Neural crest cell (in vitro differentiated cells): ENCODE measurements around the gene RBBP5. TPM values are rescaled to one million over a fixed set of nuclear protein-coding genes. Genes with fewer than 3 reads are reported as not detected.

Experiments
- DNase-seq: peaks from one replicate; pipeline ENCODE4 v3.0.0; 2021; ENCODE audit warnings: low read depth, mixed read lengths, low spot score
- H3K27ac Mint-ChIP-seq: one replicate; pipeline ENCODE4 v1.8.0; 2021; ENCODE audit warnings: mild to moderate bottlenecking, mixed read lengths; ENCODE audit not compliant: unreplicated experiment
- H3K27me3 Mint-ChIP-seq: 2 replicates; pipeline ENCODE4 v1.8.0; 2021; ENCODE audit warnings: low read depth, mild to moderate bottlenecking, mixed read lengths
- H3K36me3 Mint-ChIP-seq: 2 replicates; pipeline ENCODE4 v1.8.0; 2021; ENCODE audit warnings: low read depth, mild to moderate bottlenecking, mixed read lengths
- H3K4me1 Mint-ChIP-seq: 2 replicates; pipeline ENCODE4 v1.8.0; 2021; ENCODE audit warnings: mixed read lengths
- H3K4me3 Mint-ChIP-seq: one replicate; pipeline ENCODE4 v1.8.0; 2021; ENCODE audit warnings: mild to moderate bottlenecking, mixed read lengths
- H3K9me3 Mint-ChIP-seq: 2 replicates; pipeline ENCODE4 v1.8.0; 2021; ENCODE audit warnings: mixed read lengths
- total RNA-seq: library from RNA; stranded (reverse); gene quantifications from 2 replicates; pipeline ENCODE4 v1.2.1, GENCODE V29; 2021
- TF ChIP-seq, protein P1 (sequence below): fragments of 200-600 bp; sonication (generic); conservative IDR thresholded peaks from 2 replicates; pipeline ENCODE4 v1.5.0; 2021; ENCODE audit warnings: antibody characterized with exemption, mild to moderate bottlenecking

The RBBP5 gene
- total RNA-seq, 1 donor from 2014 or later, result 22.8 TPM

DNA sequence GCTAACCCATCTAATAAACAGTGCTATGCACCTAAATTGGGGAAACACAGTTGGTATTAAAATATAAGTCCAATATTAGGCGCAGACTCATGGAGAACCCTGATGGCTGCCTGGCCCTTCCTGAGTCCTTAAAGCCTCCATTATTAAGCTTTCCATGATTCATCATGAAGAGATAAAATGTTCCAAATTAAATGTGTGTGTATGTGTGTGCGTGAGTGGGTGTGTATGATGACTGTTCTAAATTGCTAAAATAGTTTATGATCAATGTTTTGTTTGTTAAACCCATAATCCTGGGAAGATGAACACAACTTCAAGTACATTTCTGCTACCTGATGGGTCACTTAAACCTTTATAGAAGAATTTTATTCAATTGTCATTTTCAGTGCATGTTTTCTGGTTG lies 6.3 kb upstream of the RBBP5 start:
- Mint-ChIP-seq H3K27ac (no peak overlapping the region), H3K4me1 (no peaks in the 10 kb centered on the region)

DNA sequence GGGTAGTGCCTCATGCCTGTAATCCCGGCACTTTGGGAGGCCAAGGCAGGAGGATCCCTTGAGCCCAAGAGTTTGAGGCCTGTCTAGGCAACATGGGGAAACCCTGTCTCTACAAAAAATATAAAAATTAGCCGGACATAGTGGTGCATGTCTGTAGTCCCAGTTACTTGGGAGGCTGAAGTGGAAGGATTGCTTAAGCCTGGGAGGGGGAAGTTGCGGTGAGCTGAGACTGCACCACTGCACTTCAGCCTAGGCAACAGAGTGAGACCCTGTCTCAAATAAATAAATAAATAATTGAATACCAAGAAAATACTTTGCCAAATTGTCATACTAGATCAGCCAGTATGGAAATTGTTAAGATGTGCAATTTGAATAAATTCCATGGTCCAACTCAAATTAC lies 5.9 kb upstream of the RBBP5 start:
- Mint-ChIP-seq H3K27me3 (no peaks in the 10 kb centered on the region), H3K4me3 (no peak overlapping the region), H3K36me3 (no peaks in the 10 kb centered on the region), H3K9me3 (no peaks in the 10 kb centered on the region), H3K27ac (no peak overlapping the region), H3K4me1 (peaks cover 3% of the 10 kb centered on the region)
- DNase-seq, result no peak
- TF ChIP-seq, protein P1, sequence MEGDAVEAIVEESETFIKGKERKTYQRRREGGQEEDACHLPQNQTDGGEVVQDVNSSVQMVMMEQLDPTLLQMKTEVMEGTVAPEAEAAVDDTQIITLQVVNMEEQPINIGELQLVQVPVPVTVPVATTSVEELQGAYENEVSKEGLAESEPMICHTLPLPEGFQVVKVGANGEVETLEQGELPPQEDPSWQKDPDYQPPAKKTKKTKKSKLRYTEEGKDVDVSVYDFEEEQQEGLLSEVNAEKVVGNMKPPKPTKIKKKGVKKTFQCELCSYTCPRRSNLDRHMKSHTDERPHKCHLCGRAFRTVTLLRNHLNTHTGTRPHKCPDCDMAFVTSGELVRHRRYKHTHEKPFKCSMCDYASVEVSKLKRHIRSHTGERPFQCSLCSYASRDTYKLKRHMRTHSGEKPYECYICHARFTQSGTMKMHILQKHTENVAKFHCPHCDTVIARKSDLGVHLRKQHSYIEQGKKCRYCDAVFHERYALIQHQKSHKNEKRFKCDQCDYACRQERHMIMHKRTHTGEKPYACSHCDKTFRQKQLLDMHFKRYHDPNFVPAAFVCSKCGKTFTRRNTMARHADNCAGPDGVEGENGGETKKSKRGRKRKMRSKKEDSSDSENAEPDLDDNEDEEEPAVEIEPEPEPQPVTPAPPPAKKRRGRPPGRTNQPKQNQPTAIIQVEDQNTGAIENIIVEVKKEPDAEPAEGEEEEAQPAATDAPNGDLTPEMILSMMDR, result no peak

More for the DNA sequence above, 6.3 kb upstream of the RBBP5 start:
- H3K36me3 Mint-ChIP-seq, result no peaks in the 10 kb centered on the region
- TF ChIP-seq, protein P1, result no peak
- H3K27me3 Mint-ChIP-seq, result no peaks in the 10 kb centered on the region
- H3K4me3 Mint-ChIP-seq, result no peak overlapping the region
- no peaks in the 10 kb centered on the region for H3K9me3 Mint-ChIP-seq
- no peak for DNase-seq

DNA sequence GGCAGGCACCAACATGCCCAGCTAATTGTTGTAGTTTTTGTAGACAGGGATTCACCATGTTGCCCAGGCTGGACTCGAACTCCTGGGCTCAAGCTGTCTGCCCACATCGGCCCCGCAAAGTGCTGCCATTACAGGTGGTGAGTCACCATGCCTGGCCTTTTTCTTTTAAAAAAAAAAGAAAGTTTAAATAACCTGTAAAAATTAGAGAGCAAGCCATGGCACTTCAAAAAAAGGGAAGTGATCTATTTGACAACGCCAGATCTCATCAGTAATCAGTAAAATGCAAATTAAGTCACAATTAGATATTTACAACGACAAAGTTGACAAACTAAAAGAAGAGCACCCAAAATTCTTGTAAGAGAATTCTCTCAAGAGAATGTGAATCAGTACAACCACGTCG lies 2.9 kb upstream of the RBBP5 start:
- Mint-ChIP-seq H3K4me3 (peak overlapping the region; percentile 48), H3K27ac (no peak overlapping the region), H3K27me3 (no peaks in the 10 kb centered on the region), H3K4me1 (peaks cover 30% of the 10 kb centered on the region), H3K36me3 (no peaks in the 10 kb centered on the region), H3K9me3 (no peaks in the 10 kb centered on the region)
- no peak for DNase-seq
- TF ChIP-seq, protein P1, result no peak

DNA sequence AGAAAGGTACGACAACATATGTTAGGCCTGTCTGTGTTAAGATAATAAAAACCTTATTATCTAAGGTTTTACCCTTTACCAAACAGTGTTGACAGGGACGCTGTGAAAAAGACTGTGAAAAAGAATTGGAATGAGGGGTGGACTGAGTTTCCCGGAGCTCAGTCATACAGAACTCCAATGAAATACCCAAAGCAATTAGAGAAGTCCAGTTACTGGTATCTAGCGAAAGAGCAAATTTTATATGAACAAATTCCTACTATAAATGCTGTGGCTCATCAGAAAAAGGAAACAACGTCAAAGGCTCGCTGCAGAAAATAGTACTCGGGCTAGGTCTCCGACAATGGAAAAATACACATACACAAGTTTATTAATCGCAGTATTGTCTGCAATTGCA lies 708 bp upstream of the RBBP5 start:
- H3K9me3 Mint-ChIP-seq, result no peaks in the 10 kb centered on the region
- peaks cover 31% of the 10 kb centered on the region for H3K4me1 Mint-ChIP-seq
- peak overlapping the region; percentile 100 for H3K27ac Mint-ChIP-seq
- DNase-seq, result no peak
- H3K27me3 Mint-ChIP-seq, result no peaks in the 10 kb centered on the region
- H3K36me3 Mint-ChIP-seq, result no peaks in the 10 kb centered on the region
- TF ChIP-seq, protein P1, result peak; percentile 16
- H3K4me3 Mint-ChIP-seq, result peak overlapping the region; percentile 99

DNA sequence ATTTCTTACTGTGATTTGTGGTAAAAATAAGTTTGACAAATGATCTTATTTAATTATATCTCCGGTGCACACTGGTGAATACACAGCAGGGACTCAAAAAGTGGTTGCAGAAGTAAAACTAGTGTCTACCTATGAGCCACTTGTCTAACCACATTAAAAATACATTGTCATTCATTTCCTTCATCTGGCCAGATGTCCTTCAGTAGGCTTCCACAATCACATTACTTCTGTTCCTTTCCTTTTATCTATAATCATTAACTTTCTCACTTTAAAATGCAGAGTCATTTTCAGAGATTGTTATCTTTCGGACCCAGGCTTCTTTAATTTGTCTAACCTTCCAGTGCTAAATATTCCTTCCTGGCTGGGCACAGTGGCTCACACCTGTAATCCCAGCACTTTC lies 3.0 kb downstream of the RBBP5 start:
- DNase-seq, result no peak
- H3K27ac Mint-ChIP-seq, result no peak overlapping the region
- no peaks in the 10 kb centered on the region for H3K9me3 Mint-ChIP-seq
- H3K4me1 Mint-ChIP-seq, result peaks cover 31% of the 10 kb centered on the region
- TF ChIP-seq, protein P1, result no peak
- H3K36me3 Mint-ChIP-seq, result no peaks in the 10 kb centered on the region
- peak overlapping the region; percentile 33 for H3K4me3 Mint-ChIP-seq
- no peaks in the 10 kb centered on the region for H3K27me3 Mint-ChIP-seq

DNA sequence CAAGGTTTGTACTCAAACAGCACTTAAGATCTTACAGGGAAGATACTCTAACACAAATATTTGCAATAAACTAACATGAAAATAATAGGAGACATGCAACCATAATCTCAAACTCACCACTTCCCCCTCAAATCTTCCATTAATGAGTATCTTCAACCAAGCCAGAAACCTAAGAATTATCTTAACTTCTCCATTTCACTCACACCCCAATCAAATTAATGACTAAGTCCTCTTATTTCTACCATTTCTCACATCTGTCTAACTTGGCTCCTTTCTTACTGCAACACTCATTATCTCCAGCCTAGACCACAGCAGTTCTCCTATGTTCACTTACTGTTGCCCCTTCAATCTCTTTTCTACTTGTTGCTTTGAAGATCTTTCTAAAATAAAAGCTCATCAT lies 10.4 kb downstream of the RBBP5 start:
- Mint-ChIP-seq H3K9me3 (no peaks in the 10 kb centered on the region), H3K4me1 (no peaks in the 10 kb centered on the region), H3K4me3 (no peak overlapping the region), H3K27ac (no peak overlapping the region), H3K27me3 (no peaks in the 10 kb centered on the region), H3K36me3 (peaks cover 10% of the 10 kb centered on the region)
- no peak for DNase-seq
- TF ChIP-seq, protein P1, result no peak
